Measurements from ENCODE around the gene TXNRD1.

Gene TXNRD1

GRCh38 chr12:104352106-104352713 lies 136.6 kb downstream of the TXNRD1 start:
- H3K27me3 Mint-ChIP-seq = no peaks in the 10 kb centered on the region

GRCh38 chr12:104353012-104353981 lies 137.7 kb downstream of the TXNRD1 start:
- Mint-ChIP-seq H3K36me3 (peaks cover 15% of the 10 kb centered on the region), H3K27ac (no peak overlapping the region)

More at GRCh38 chr12:104352106-104352713, 136.6 kb downstream of the TXNRD1 start:
- no peak for ATAC-seq (ENCODE audit: low read depth)
- H3K36me3 Mint-ChIP-seq = peaks cover 22% of the 10 kb centered on the region
- H3K4me1 Mint-ChIP-seq = no peaks in the 10 kb centered on the region
- no peak for DNase-seq (ENCODE audit: low spot score in 2 of 2)
- no peaks in the 10 kb centered on the region for H3K9me3 Mint-ChIP-seq
- H3K4me3 Mint-ChIP-seq = no peak overlapping the region
- H3K27ac Mint-ChIP-seq = no peak overlapping the region

GRCh38 chr12:104354167-104354867 lies 138.7 kb downstream of the TXNRD1 start:
- no peak overlapping the region for H3K27ac Mint-ChIP-seq
- peaks cover 3% of the 10 kb centered on the region for H3K4me1 Mint-ChIP-seq
- no peaks in the 10 kb centered on the region for H3K9me3 Mint-ChIP-seq
- DNase-seq (ENCODE audit: low spot score in 2 of 2) = no peak
- H3K4me3 Mint-ChIP-seq = no peak overlapping the region
- no peak for ATAC-seq (ENCODE audit: low read depth)
- no peaks in the 10 kb centered on the region for H3K27me3 Mint-ChIP-seq
- peaks cover 6% of the 10 kb centered on the region for H3K36me3 Mint-ChIP-seq

More at GRCh38 chr12:104353012-104353981, 137.7 kb downstream of the TXNRD1 start:
- DNase-seq (ENCODE audit: low spot score in 2 of 2) = no peak
- ATAC-seq (ENCODE audit: low read depth) = no peak
- peaks cover 1% of the 10 kb centered on the region for H3K4me1 Mint-ChIP-seq
- no peaks in the 10 kb centered on the region for H3K27me3 Mint-ChIP-seq
- H3K9me3 Mint-ChIP-seq = no peaks in the 10 kb centered on the region
- no peak overlapping the region for H3K4me3 Mint-ChIP-seq

- H3K9me3 Mint-ChIP-seq = no peaks in the 10 kb centered on the region
- H3K27ac Mint-ChIP-seq = no peak overlapping the region
- H3K4me3 Mint-ChIP-seq = no peak overlapping the region
- peaks cover 3% of the 10 kb centered on the region for H3K4me1 Mint-ChIP-seq
- ATAC-seq (ENCODE audit: low read depth) = no peak
- H3K36me3 Mint-ChIP-seq = peaks cover 6% of the 10 kb centered on the region
- DNase-seq (ENCODE audit: low spot score in 2 of 2) = no peak
- no peaks in the 10 kb centered on the region for H3K27me3 Mint-ChIP-seq
These were observed 139.4 kb downstream of the TXNRD1 start for GRCh38 chr12:104354868-104355570.

GRCh38 chr12:104355630-104356029 lies 140.1 kb downstream of the TXNRD1 start:
- Mint-ChIP-seq H3K36me3 (peaks cover 6% of the 10 kb centered on the region), H3K9me3 (no peaks in the 10 kb centered on the region), H3K27me3 (no peaks in the 10 kb centered on the region), H3K4me3 (no peak overlapping the region), H3K4me1 (peaks cover 3% of the 10 kb centered on the region), H3K27ac (no peak overlapping the region)
- ATAC-seq (ENCODE audit: low read depth) (no peak), DNase-seq (ENCODE audit: low spot score in 2 of 2) (no peak)

GRCh38 chr12:104356231-104357115 lies 140.9 kb downstream of the TXNRD1 start:
- Mint-ChIP-seq H3K4me3 (no peak overlapping the region), H3K27ac (no peak overlapping the region), H3K27me3 (no peaks in the 10 kb centered on the region), H3K36me3 (peaks cover 2% of the 10 kb centered on the region), H3K4me1 (peaks cover 3% of the 10 kb centered on the region), H3K9me3 (no peaks in the 10 kb centered on the region)
- no peak for ATAC-seq (ENCODE audit: low read depth)
- DNase-seq (ENCODE audit: low spot score in 2 of 2) = no peak

- H3K27me3 Mint-ChIP-seq = no peaks in the 10 kb centered on the region
- peaks cover 2% of the 10 kb centered on the region for H3K36me3 Mint-ChIP-seq
- no peak overlapping the region for H3K27ac Mint-ChIP-seq
- peaks cover 3% of the 10 kb centered on the region for H3K4me1 Mint-ChIP-seq
- no peaks in the 10 kb centered on the region for H3K9me3 Mint-ChIP-seq
- no peak for ATAC-seq (ENCODE audit: low read depth)
- no peak for DNase-seq (ENCODE audit: low spot score in 2 of 2)
- no peak overlapping the region for H3K4me3 Mint-ChIP-seq
These were observed 141.9 kb downstream of the TXNRD1 start for GRCh38 chr12:104357421-104357952.

- DNase-seq (ENCODE audit: low spot score in 2 of 2) (peak; percentile 54 to 72), ATAC-seq (ENCODE audit: low read depth) (peak; percentile 98)
- Mint-ChIP-seq H3K27ac (no peak overlapping the region), H3K4me1 (peaks cover 3% of the 10 kb centered on the region), H3K9me3 (no peaks in the 10 kb centered on the region), H3K27me3 (no peaks in the 10 kb centered on the region), H3K36me3 (no peaks in the 10 kb centered on the region), H3K4me3 (no peak overlapping the region)
These were observed 142.9 kb downstream of the TXNRD1 start for GRCh38 chr12:104358353-104359003.

- no peaks in the 10 kb centered on the region for H3K27me3 Mint-ChIP-seq
- no peak for DNase-seq (ENCODE audit: low spot score in 2 of 2)
These were observed 143.6 kb downstream of the TXNRD1 start for GRCh38 chr12:104359216-104359615.

GRCh38 chr12:104360157-104360556 lies 144.6 kb downstream of the TXNRD1 start:
- ATAC-seq (ENCODE audit: low read depth) = no peak
- no peaks in the 10 kb centered on the region for H3K36me3 Mint-ChIP-seq
- no peak for DNase-seq (ENCODE audit: low spot score in 2 of 2)
- H3K27ac Mint-ChIP-seq = no peak overlapping the region
- no peaks in the 10 kb centered on the region for H3K27me3 Mint-ChIP-seq
- peaks cover 3% of the 10 kb centered on the region for H3K4me1 Mint-ChIP-seq
- no peak overlapping the region for H3K4me3 Mint-ChIP-seq
- H3K9me3 Mint-ChIP-seq = no peaks in the 10 kb centered on the region

More at GRCh38 chr12:104359216-104359615, 143.6 kb downstream of the TXNRD1 start:
- Mint-ChIP-seq H3K9me3 (no peaks in the 10 kb centered on the region), H3K4me1 (peaks cover 3% of the 10 kb centered on the region), H3K4me3 (no peak overlapping the region), H3K36me3 (no peaks in the 10 kb centered on the region), H3K27ac (no peak overlapping the region)
- no peak for ATAC-seq (ENCODE audit: low read depth)

GRCh38 chr12:104360983-104361707 lies 145.6 kb downstream of the TXNRD1 start:
- no peak for DNase-seq (ENCODE audit: low spot score in 2 of 2)
- no peaks in the 10 kb centered on the region for H3K36me3 Mint-ChIP-seq
- H3K4me1 Mint-ChIP-seq = peaks cover 3% of the 10 kb centered on the region
- H3K27me3 Mint-ChIP-seq = no peaks in the 10 kb centered on the region
- no peak for ATAC-seq (ENCODE audit: low read depth)
- H3K27ac Mint-ChIP-seq = no peak overlapping the region
- H3K4me3 Mint-ChIP-seq = no peak overlapping the region
- no peaks in the 10 kb centered on the region for H3K9me3 Mint-ChIP-seq

GRCh38 chr12:104365921-104366410 lies 150.4 kb downstream of the TXNRD1 start:
- Mint-ChIP-seq H3K9me3 (no peaks in the 10 kb centered on the region), H3K4me3 (no peak overlapping the region), H3K27me3 (no peaks in the 10 kb centered on the region), H3K4me1 (no peaks in the 10 kb centered on the region), H3K27ac (no peak overlapping the region), H3K36me3 (peaks cover 1% of the 10 kb centered on the region)
- ATAC-seq (ENCODE audit: low read depth) (no peak), DNase-seq (ENCODE audit: low spot score in 2 of 2) (no peak)
